ENCODE data around the gene ACY1.
A peak's percentile ranks its signal among the peaks of the same experiment; 100 is the strongest.

ACY1 gene

DNA sequence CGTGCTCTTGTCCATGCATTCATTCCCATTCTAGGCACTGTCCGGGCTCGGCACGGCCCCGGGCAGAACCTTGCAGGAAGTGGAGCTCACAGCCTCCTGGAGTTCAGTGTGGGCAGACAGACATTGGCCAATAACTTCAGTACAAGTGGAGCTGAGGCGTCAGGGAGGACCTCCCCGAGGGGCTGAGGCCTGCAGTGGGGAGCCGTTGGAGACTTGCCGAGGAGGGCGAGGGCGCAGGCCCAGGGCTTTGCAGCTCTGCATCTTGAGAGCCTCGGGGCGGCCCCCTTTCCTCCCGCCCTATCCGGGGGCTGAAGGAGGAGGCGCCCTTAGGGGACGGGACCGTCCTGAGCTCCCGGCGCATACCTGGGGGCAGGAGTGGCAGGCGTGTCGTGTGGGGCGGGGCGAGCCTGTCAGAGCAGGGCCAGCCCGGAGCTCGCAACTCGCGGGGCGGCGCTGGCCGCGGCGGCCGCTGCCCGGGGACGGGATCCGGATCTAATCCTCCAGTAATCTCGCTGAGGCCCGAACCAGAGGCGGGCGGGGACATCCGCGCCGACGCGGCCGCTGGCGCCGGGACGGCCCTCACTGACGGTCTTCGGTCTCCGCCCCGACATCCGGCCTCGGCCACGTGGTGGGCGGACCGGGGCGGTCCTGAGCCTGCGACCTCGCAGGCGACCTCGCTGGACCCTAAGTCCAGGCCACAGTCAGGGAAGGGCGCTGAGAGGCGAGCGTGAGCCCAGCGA, at the start of gene ACY1:
Gene ACY1 (plus strand): TSS at position 698 of the 740 bp plus-strand sequence. CDS start 530 bp downstream, outside the sequence.
- Histone ChIP-seq H3K4me3 (ENCODE audit: low read length) (peak within 1 kb of the TSS; percentile 71), H3K4me1 (ENCODE audit: insufficient read depth, low read length) (peaks cover 7% of the 10 kb centered on the region; the same call in 1 of the 2 replicates), H3K36me3 (ENCODE audit: insufficient read depth, low read depth, low read length) (no peaks in the 10 kb centered on the region), H3K27me3 (ENCODE audit: insufficient read depth, low read length) (no peaks in the 10 kb centered on the region; the same call in none of the 2 replicates), H3K9ac (ENCODE audit: low read depth, low read length) (peak within 1 kb of the TSS; percentile 65; the same call in 1 of the 2 replicates), H3K27ac (ENCODE audit: low read length) (peak within 1 kb of the TSS; percentile 9), H3K9me3 (ENCODE audit: insufficient read depth, low read depth, low read length) (no peaks in the 10 kb centered on the region)

DNA sequence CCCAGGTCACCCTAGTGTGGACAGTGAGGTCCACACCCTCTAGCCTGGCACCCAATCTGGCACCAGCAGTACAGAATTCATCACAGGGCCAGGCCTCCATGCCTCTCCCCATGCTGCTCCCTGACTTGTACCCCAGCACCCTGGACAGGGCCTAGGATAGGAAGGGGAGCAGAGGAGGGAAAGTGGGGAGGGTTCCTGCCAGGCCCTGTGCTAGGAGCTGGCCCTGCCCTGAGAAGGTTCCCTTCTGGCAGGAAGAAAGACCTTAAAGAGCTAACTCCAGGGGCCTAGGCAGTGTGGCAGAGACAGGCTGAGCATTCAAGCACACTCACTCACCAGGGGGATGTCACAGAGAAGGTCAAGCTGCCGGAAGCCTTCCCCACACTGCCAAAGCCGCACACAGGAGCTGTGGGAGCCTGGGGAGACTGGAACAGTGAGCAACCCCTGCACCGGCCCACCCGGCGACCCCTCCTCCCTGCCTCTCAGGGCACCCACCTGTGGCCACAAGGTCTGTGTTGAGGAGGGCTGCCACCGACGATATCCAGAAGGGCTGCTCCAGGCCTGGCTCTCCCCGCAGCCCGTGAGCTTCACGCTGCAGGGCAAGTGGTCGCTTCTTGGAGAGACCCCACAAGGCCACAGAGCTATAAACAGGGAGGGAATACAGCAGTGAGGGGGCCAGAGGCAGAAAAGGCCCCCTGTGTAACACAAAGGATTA, 49.0 kb upstream of the ACY1 start:
- Histone ChIP-seq H3K4me1 (ENCODE audit: insufficient read depth, low read length) (no peaks in the 10 kb centered on the region), H3K9ac (ENCODE audit: low read depth, low read length) (no peak overlapping the region), H3K27ac (ENCODE audit: low read length) (no peak overlapping the region), H3K4me3 (ENCODE audit: low read length) (no peak overlapping the region), H3K27me3 (ENCODE audit: insufficient read depth, low read length) (no peaks in the 10 kb centered on the region), H3K9me3 (ENCODE audit: insufficient read depth, low read depth, low read length) (no peaks in the 10 kb centered on the region), H3K36me3 (ENCODE audit: insufficient read depth, low read depth, low read length) (peaks cover 74% of the 10 kb centered on the region)

DNA sequence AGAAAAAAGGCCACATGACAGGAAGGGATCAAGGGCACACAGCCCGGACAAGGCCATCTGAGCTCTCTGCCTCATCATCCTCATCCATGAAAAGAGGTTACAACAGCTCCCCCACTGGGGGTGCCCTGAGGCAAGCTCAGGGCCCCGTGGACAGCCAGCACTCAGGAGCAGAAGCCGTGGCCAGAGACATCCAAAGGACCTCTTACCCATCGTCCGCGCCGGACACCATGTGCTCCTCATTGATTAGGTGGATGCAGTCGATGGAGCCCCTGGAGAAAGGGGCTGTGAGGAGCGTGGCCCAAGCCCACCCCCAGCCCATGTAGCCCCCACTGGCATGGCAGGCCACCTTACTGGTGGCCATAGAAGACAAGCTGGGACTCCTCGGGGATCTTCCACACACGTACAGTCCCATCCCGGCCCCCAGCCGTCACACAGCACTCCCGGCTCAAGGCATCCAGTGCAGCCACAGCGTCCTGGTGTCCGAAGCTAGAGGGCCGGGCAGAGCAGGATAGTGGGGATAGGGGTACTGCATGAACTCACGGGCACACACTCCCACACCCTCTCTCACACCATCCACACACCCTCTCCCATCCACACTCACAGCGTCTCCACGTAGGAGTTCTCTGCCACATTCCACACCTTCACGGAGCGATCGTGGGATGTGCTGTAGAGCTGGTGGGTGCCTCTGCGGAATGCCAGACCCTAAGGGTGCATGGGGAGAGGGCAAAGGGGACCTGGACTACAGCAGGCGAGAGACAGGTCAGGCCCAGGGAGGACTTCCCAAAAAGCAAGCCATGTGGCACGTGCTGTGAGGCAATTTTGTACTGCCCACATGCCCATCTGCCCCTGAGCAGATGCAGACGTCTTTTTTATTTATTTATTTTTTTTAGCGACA, 48.1 kb upstream of the ACY1 start:
- H3K27ac ChIP-seq (ENCODE audit: low read length), result no peak overlapping the region
- no peaks in the 10 kb centered on the region for H3K4me1 ChIP-seq (ENCODE audit: insufficient read depth, low read length)
- peaks cover 83% of the 10 kb centered on the region for H3K36me3 ChIP-seq (ENCODE audit: insufficient read depth, low read depth, low read length)
- H3K9me3 ChIP-seq (ENCODE audit: insufficient read depth, low read depth, low read length), result no peaks in the 10 kb centered on the region
- H3K9ac ChIP-seq (ENCODE audit: low read depth, low read length), result no peak overlapping the region
- H3K27me3 ChIP-seq (ENCODE audit: insufficient read depth, low read length), result no peaks in the 10 kb centered on the region
- no peak overlapping the region for H3K4me3 ChIP-seq (ENCODE audit: low read length)

DNA sequence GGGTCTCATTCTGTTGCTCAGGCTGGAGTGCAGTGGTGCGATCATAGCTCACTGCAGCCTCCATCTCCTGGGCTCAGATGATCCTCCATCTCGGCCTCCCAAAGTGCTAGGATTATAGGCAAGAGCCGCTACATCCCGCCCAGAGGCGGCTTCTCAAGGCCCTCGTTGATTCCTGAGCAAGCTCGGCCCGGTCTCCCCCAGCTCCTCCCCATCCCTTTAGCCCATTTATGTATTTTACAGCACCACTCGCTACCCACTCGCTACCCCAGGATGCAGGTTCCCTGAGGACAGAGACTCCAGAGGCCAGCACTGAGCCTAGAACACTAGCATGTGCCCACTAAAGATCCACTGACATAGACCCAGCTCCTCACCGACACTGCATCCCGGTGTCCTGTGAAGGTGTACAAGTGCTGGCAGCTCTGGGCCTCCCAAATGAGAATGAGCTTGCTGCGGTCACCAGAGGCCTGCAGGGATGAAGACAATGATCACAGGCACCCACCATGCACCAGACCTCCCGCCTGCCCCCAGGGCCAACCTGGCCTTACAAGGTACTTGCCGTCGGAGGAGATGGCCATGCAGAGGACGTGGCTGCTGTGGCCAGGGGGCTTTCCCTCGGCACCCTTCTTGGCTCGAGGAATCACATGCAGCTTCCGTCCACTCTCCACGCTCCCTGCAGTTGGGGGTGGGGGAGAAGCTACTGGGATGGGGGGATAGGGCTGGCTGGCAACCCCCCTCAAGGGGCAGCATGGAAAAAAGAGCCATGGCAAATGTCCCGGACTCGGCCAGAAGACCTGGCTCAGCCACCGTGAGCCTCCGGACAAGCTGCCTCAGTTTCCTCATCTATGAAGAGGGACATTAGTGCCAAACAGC, 47.2 kb upstream of the ACY1 start:
- H3K4me1 ChIP-seq (ENCODE audit: insufficient read depth, low read length), result no peaks in the 10 kb centered on the region
- no peak overlapping the region for H3K27ac ChIP-seq (ENCODE audit: low read length)
- H3K4me3 ChIP-seq (ENCODE audit: low read length), result no peak overlapping the region
- H3K36me3 ChIP-seq (ENCODE audit: insufficient read depth, low read depth, low read length), result peaks cover 85% of the 10 kb centered on the region
- no peak overlapping the region for H3K9ac ChIP-seq (ENCODE audit: low read depth, low read length)
- H3K9me3 ChIP-seq (ENCODE audit: insufficient read depth, low read depth, low read length), result no peaks in the 10 kb centered on the region
- H3K27me3 ChIP-seq (ENCODE audit: insufficient read depth, low read length), result no peaks in the 10 kb centered on the region

DNA sequence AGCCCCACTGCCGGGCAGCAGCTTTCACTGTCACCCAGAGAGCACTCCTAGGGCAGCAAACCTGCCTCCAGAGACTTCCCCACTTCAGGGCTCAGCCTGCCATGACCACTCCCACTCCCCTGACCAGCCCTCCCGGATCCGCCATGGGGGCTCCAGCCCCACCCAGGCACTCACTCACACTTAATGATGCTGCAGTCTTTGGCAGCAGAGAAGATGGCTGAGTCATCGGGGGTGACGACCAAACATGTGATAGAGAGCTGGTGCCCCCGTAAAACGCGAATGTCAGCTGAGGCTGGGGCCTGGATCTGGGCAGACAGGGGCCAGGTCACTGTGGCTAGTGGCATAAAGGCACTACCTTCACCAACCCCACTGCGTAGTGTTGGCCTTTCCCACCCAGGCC, 46.3 kb upstream of the ACY1 start:
- Histone ChIP-seq H3K27ac (ENCODE audit: low read length) (no peak overlapping the region), H3K9me3 (ENCODE audit: insufficient read depth, low read depth, low read length) (no peaks in the 10 kb centered on the region), H3K4me1 (ENCODE audit: insufficient read depth, low read length) (no peaks in the 10 kb centered on the region), H3K4me3 (ENCODE audit: low read length) (no peak overlapping the region), H3K9ac (ENCODE audit: low read depth, low read length) (no peak overlapping the region), H3K27me3 (ENCODE audit: insufficient read depth, low read length) (no peaks in the 10 kb centered on the region), H3K36me3 (ENCODE audit: insufficient read depth, low read depth, low read length) (peaks cover 81% of the 10 kb centered on the region)

DNA sequence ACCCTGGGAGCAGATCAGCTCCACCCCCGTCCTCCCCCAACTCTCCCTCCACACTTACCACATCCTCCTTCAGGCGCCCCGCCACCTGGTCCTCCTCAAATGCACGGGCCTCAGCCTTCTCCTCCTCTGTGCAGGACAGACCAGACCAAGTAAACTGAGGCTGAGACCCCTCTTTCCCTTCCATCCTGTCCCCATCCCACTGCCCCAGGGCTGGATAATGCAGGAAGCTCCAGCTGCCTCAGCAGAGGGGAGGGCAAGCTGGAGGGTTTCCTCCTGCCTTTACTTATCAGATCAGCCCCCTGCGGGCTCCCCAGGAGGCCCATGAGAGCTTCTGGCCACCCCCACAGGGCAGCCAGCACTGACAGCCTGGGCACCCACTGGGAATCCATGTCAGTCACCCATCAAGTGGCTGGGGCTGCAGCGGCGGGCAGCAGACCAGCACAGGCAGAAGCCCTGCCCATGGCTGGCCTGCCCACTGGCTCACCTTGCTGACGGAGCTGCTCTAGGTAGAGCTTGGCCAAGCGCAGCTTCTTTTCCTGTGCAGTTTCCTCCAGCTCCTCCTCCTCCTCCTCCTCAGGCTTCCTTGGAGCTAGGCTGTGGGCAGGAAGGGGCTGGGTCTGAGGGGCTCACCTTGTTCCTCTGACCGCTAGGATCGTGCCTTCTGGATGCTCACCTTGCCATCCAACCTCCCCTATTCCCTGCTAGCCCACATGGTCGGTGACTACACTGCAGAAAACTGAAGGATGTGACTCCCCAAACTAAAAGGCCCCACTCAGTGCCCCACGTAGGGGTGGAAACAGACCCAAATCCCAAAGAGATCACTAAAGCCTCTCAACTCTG, 45.5 kb upstream of the ACY1 start:
- Histone ChIP-seq H3K9me3 (ENCODE audit: insufficient read depth, low read depth, low read length) (no peaks in the 10 kb centered on the region), H3K9ac (ENCODE audit: low read depth, low read length) (no peak overlapping the region), H3K4me3 (ENCODE audit: low read length) (no peak overlapping the region), H3K27me3 (ENCODE audit: insufficient read depth, low read length) (peaks cover 4% of the 10 kb centered on the region; the same call in 1 of the 2 replicates), H3K36me3 (ENCODE audit: insufficient read depth, low read depth, low read length) (peaks cover 76% of the 10 kb centered on the region), H3K27ac (ENCODE audit: low read length) (no peak overlapping the region), H3K4me1 (ENCODE audit: insufficient read depth, low read length) (no peaks in the 10 kb centered on the region)

DNA sequence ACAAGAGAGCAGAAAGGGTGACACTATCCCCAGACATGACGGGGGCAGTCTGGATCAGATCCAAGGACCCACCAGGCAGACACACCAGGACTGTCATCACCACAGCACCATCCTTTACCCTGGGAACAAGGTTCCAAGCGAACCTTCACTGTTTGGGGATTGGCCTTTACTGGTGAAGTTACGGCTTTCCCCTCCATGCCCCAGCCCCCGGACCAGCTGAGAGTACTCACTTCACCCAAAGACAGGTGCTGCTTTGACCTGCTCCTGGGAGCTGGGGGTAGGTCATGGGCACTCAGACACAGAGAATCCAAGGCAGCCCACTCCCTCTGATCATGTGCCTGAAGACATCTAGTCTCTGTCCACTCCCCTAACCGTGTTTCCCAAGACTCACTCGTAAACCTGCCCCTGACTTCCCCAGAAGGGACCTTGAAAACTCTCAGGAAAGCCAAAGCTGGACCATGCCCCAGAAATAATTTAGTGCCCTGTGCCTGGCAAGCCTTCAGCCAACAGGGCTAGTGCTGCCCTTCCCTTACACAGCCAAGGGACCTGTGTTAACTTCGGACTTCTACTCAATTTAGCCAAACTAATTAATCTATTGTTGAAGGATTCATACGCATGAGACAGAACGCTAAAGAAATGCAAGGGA, 44.4 kb upstream of the ACY1 start:
- Histone ChIP-seq H3K9ac (ENCODE audit: low read depth, low read length) (no peak overlapping the region), H3K27ac (ENCODE audit: low read length) (no peak overlapping the region), H3K27me3 (ENCODE audit: insufficient read depth, low read length) (peaks cover 7% of the 10 kb centered on the region; the same call in 1 of the 2 replicates), H3K9me3 (ENCODE audit: insufficient read depth, low read depth, low read length) (no peaks in the 10 kb centered on the region), H3K36me3 (ENCODE audit: insufficient read depth, low read depth, low read length) (peaks cover 66% of the 10 kb centered on the region), H3K4me1 (ENCODE audit: insufficient read depth, low read length) (no peaks in the 10 kb centered on the region), H3K4me3 (ENCODE audit: low read length) (no peak overlapping the region)

DNA sequence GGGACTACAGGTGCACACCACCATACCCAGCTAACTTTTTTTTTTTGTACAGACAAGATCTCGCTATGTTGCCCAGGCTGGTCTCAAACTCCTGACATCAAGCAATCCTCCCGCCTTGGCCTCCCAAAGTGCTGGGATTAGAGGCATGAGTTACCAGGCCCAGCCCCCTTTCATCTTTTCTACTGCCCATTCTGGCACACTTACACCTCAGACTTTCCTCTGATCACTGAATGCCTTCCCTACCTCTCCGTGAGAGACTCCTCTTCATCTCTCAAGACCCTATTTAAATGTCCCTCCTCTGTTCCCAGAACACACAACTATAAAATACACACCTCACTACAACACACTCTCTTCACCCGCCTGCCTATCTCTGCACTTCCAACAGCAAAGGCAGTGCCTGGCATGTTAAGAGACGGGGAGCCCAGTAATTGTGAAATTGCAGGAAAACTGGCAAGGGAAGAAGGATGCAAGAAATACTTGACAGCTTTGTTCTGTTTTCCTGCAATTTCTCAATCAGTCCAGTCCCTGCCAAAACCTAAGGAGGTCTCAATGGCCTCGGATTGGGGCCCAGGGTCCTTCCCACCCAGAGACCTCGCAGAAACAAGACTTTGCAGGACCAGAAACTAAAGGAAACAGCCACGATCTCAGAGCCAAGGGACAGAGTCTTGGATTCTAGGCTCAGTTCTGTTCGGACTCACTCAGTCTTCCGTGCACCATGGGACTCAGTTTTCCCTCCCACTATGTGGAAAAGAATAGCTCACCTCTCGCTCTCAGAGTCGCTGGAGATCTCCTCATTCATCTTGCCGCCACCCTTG, 42.5 kb upstream of the ACY1 start:
- Histone ChIP-seq H3K36me3 (ENCODE audit: insufficient read depth, low read depth, low read length) (peaks cover 46% of the 10 kb centered on the region), H3K4me1 (ENCODE audit: insufficient read depth, low read length) (no peaks in the 10 kb centered on the region), H3K9me3 (ENCODE audit: insufficient read depth, low read depth, low read length) (no peaks in the 10 kb centered on the region), H3K27ac (ENCODE audit: low read length) (no peak overlapping the region), H3K4me3 (ENCODE audit: low read length) (peak overlapping the region; percentile 89), H3K9ac (ENCODE audit: low read depth, low read length) (peak overlapping the region; percentile 89), H3K27me3 (ENCODE audit: insufficient read depth, low read length) (peaks cover 7% of the 10 kb centered on the region; the same call in 1 of the 2 replicates)

DNA sequence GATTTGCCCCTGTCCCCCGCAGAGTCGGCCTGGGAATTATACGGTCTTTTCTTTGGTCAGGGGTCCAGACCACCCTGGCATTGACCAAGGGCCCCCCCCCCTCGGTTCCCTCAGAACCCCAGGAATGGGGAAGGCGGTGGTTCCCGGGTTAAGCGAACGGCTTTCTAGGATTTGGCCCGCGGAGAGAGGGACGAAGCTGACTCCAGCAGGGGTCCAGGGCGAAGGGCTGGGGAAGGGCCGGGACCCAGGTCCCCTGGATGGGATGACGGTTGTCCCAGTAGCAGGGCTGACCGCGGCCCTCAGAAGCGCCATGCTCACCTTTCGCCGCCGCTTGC, 41.9 kb upstream of the ACY1 start:
- Histone ChIP-seq H3K4me3 (ENCODE audit: low read length) (peak overlapping the region; percentile 89), H3K27me3 (ENCODE audit: insufficient read depth, low read length) (peaks cover 7% of the 10 kb centered on the region; the same call in 1 of the 2 replicates), H3K9me3 (ENCODE audit: insufficient read depth, low read depth, low read length) (no peaks in the 10 kb centered on the region), H3K9ac (ENCODE audit: low read depth, low read length) (peak overlapping the region; percentile 89), H3K36me3 (ENCODE audit: insufficient read depth, low read depth, low read length) (peaks cover 40% of the 10 kb centered on the region), H3K27ac (ENCODE audit: low read length) (no peak overlapping the region), H3K4me1 (ENCODE audit: insufficient read depth, low read length) (no peaks in the 10 kb centered on the region)
